A549 treated with dexamethasone at 1 μM for 4 hours (cell line): ENCODE measurements around the gene PRLH. TPM values are rescaled to one million over a fixed set of nuclear protein-coding genes. Genes with fewer than 3 reads are reported as not detected.

ENCODE experiments used
- total RNA-seq: library from RNA; stranded (reverse); fragments of 200-300 nt; extraction: Qiagen RNA extraction; gene quantifications from 5 replicates; pipeline ENCODE4 v1.2.3, GENCODE V29; 2022

The PRLH gene, protein sequence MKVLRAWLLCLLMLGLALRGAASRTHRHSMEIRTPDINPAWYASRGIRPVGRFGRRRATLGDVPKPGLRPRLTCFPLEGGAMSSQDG
- total RNA-seq: not detected in 5 replicates

DNA sequence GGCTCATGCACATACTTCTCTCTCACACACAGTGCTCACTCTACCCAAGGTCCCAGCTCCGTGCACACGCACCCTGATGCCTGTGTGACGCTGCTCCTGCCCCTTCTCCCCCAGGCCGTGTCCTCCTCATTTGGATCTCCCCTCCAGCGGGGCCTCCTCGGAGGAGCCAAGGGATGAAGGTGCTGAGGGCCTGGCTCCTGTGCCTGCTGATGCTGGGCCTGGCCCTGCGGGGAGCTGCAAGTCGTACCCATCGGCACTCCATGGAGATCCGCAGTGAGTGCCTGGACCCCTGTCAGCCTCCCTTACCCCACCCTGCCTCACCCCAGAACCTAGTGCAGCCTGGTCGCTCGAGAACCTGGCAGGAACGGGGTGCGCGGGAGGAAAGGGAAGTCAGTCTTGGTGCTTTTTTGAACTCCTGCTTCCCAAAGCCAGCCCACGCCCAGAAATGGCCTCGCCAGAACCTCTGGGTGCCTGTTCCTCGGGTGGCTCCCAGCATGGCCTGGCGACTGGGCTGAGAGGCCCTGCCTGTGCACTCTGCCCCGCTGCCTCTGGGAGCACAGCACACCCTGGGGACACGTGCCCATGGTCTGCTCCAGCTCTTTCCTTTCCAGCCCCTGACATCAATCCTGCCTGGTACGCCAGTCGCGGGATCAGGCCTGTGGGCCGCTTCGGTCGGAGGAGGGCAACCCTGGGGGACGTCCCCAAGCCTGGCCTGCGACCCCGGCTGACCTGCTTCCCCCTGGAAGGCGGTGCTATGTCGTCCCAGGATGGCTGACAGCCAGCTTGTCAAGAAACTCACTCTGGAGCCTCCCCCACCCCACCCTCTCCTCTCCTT lies at the start of gene PRLH:
Gene PRLH, plus strand, starts transcription at position 174 of the 835 bp plus-strand sequence. Its CDS starts 0 bp downstream, at position 174.

DNA sequence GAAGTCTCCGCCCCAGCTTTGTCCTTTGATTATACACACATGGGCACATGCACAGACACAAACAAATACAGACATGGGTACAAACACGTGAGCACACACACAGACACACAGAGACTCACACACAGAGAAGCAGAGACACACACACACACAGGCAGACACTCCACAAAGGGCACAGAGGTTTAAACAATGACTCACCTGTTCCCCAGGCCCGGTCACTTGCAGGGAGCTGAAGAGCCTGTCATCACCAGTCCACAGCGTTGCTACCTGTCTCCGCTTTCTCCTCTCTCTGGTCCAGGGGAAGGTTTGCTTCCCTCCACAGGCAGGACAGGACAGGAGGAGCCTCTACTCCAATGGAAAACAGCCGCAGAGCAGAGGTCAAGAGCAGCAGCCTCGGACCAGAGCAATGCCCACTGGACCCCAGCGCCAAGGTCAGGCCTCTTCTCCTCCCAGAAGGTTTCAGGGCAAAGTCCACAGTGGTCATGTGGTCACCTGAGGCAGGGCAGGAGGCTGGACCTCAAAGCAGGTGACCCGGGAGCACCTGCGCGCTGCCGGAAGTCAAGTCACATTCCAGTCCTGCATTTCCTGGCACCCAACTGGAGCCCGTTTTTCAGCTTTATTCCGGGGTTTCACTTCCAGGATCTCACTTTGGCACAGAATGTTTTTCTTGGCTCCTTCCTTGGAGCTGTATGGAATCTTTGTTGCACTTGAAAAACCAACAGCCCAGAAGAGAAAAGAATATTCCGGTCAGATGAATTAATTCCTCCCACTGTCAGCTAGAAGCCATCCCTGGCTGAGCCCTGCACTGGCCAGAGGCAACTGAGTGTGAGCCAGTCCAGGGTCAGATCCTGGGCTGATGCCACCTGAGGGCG lies 24.1 kb downstream of the PRLH start, which contains the start of gene RAB17:
Gene RAB17, minus strand, starts transcription at position 463 of the 869 bp plus-strand sequence. CDS start 4,580 bp downstream, outside the sequence.

Other genes with a start within 250 kb of the PRLH start
- 0.18 to 0.41 TPM (median 0.33 TPM) in 5 replicates for gene COL6A3, start 152.4 kb upstream of the PRLH start, total RNA-seq
- gene MLPH, start 79.3 kb upstream of the PRLH start, total RNA-seq: 225 to 326 TPM (median 300 TPM) in 5 replicates
- gene RAB17, start 24.2 kb downstream of the PRLH start, total RNA-seq: 0.19 to 0.54 TPM (median 0.32 TPM) in 5 replicates
- 74.0 to 105 TPM (median 93.0 TPM) in 5 replicates for gene LRRFIP1, start 61.0 kb downstream of the PRLH start, total RNA-seq
- gene RBM44, start 232.2 kb downstream of the PRLH start, total RNA-seq: 0.09 to 0.24 TPM (median 0.19 TPM) in 5 replicates